GM21723 (cell line): ENCODE data around the gene CRMP1.
A peak's percentile ranks its signal among the peaks of the same experiment; 100 is the strongest.
"Not testable (repeated sequence)": the region's sequence is repeated elsewhere in the genome, so short reads cannot be mapped to it uniquely, and the experiment has no call there.

Experiments used
- ATAC-seq: cut with Tn5 transposase; IDR thresholded peaks from one replicate; pipeline ENCODE4 v1.9.1; 2021; ENCODE audit warnings: mild to moderate bottlenecking, moderate library complexity; ENCODE audit not compliant: unreplicated experiment

CRMP1 gene

GRCh38 chr4:5825321-5826041, 67.4 kb downstream of the CRMP1 start:
- no peak for ATAC-seq

- no peak for ATAC-seq
Observed at GRCh38 chr4:5824635-5825034, 68.3 kb downstream of the CRMP1 start.

GRCh38 chr4:5824227-5824626, 68.7 kb downstream of the CRMP1 start:
- no peak for ATAC-seq

GRCh38 chr4:5823542-5824211, 69.2 kb downstream of the CRMP1 start:
- ATAC-seq = no peak

- ATAC-seq = no peak
Observed at GRCh38 chr4:5822619-5823018, 70.3 kb downstream of the CRMP1 start.

GRCh38 chr4:5821665-5822358, 71.1 kb downstream of the CRMP1 start:
- no peak for ATAC-seq

GRCh38 chr4:5816851-5817375, 76.0 kb downstream of the CRMP1 start:
- ATAC-seq = no peak

- ATAC-seq = no peak
Observed at GRCh38 chr4:5816101-5816500, 76.8 kb downstream of the CRMP1 start.

GRCh38 chr4:5815641-5816040, 77.2 kb downstream of the CRMP1 start:
- ATAC-seq = no peak

- no peak for ATAC-seq
Observed at GRCh38 chr4:5814421-5814820, 78.5 kb downstream of the CRMP1 start.

GRCh38 chr4:5813882-5814255, 79.0 kb downstream of the CRMP1 start:
- no peak for ATAC-seq

- peak; percentile 59 for ATAC-seq
Observed at GRCh38 chr4:5812506-5813229, 80.2 kb downstream of the CRMP1 start.

GRCh38 chr4:5812057-5812456, 80.8 kb downstream of the CRMP1 start:
- ATAC-seq = not testable (repeated sequence)

- ATAC-seq = no peak
Observed at GRCh38 chr4:5810770-5811430, 82.0 kb downstream of the CRMP1 start.

- ATAC-seq = no peak
Observed at GRCh38 chr4:5810151-5810550, 82.7 kb downstream of the CRMP1 start.

- no peak for ATAC-seq
Observed at GRCh38 chr4:5809216-5809776, 83.6 kb downstream of the CRMP1 start.

- ATAC-seq = no peak
Observed at GRCh38 chr4:5808081-5808741, 84.7 kb downstream of the CRMP1 start.

- no peak for ATAC-seq
Observed at GRCh38 chr4:5805270-5805669, 87.6 kb downstream of the CRMP1 start.

- no peak for ATAC-seq
Observed at GRCh38 chr4:5804656-5805055, 88.2 kb downstream of the CRMP1 start.

- no peak for ATAC-seq
Observed at GRCh38 chr4:5802565-5802964, 90.3 kb downstream of the CRMP1 start.
